DND-41 (cell line): Measurements from ENCODE around the gene C21orf91.

Experiments
- CTCF ChIP-seq: IDR thresholded peaks from 2 replicates; pipeline ENCODE4 v1.5.1; 2012; ENCODE audit warnings: borderline replicate concordance, low read length, moderate library complexity, mild to moderate bottlenecking; ENCODE audit not compliant: poor library complexity, severe bottlenecking; ENCODE audit errors: extremely low read depth
- EZH2 ChIP-seq: IDR thresholded peaks from 3 replicates; pipeline ENCODE4 v1.6.1; 2012; ENCODE audit warnings: borderline replicate concordance, low read depth, mild to moderate bottlenecking, moderate library complexity, low read length, inconsistent platforms; ENCODE audit not compliant: severe bottlenecking

GRCh38 chr21:17854745-17855144 is 35.6 kb upstream of the C21orf91 start:
- no peak for TF ChIP-seq CTCF
- TF ChIP-seq EZH2 = no peak
